NOMO-1 treated with DMSO at 0.1 percent for 48 hours (cell line): Measurements from ENCODE around the gene DAAM2.

Experiments
- DNase-seq: peaks from one replicate; lab custom pipeline; 2025; ENCODE audit not compliant: unreplicated experiment; lab: John Stamatoyannopoulos, UW

DAAM2 gene

GRCh38 chr6:39907871-39908575 lies 115.8 kb downstream of the DAAM2 start:
- no peak for DNase-seq

GRCh38 chr6:39908838-39909583 lies 116.8 kb downstream of the DAAM2 start:
- DNase-seq = no peak

GRCh38 chr6:39909701-39910100 lies 117.5 kb downstream of the DAAM2 start:
- no peak for DNase-seq

- DNase-seq = no peak
Measured at GRCh38 chr6:39910164-39910563, 118.0 kb downstream of the DAAM2 start.

GRCh38 chr6:39910744-39911143 lies 118.6 kb downstream of the DAAM2 start:
- no peak for DNase-seq

GRCh38 chr6:39911513-39912125 lies 119.4 kb downstream of the DAAM2 start:
- no peak for DNase-seq

GRCh38 chr6:39912446-39912845 lies 120.3 kb downstream of the DAAM2 start:
- no peak for DNase-seq

- no peak for DNase-seq
Measured at GRCh38 chr6:39913391-39913916, 121.3 kb downstream of the DAAM2 start.

- DNase-seq = no peak
Measured at GRCh38 chr6:39914239-39914638, 122.1 kb downstream of the DAAM2 start.

- no peak for DNase-seq
Measured at GRCh38 chr6:39915866-39916265, 123.7 kb downstream of the DAAM2 start.

GRCh38 chr6:39917329-39917728 lies 125.2 kb downstream of the DAAM2 start:
- no peak for DNase-seq

GRCh38 chr6:39917981-39918380 lies 125.8 kb downstream of the DAAM2 start:
- DNase-seq = no peak

- no peak for DNase-seq
Measured at GRCh38 chr6:39918831-39919230, 126.7 kb downstream of the DAAM2 start.

GRCh38 chr6:39920157-39920556 lies 128.0 kb downstream of the DAAM2 start:
- DNase-seq = no peak

- no peak for DNase-seq
Measured at GRCh38 chr6:39922821-39923220, 130.6 kb downstream of the DAAM2 start.

GRCh38 chr6:39923394-39923793 lies 131.2 kb downstream of the DAAM2 start:
- DNase-seq = no peak

- no peak for DNase-seq
Measured at GRCh38 chr6:39923861-39924260, 131.7 kb downstream of the DAAM2 start.

GRCh38 chr6:39924283-39924682 lies 132.1 kb downstream of the DAAM2 start:
- DNase-seq = no peak

GRCh38 chr6:39925191-39925930 lies 133.2 kb downstream of the DAAM2 start:
- no peak for DNase-seq

- DNase-seq = no peak
Measured at GRCh38 chr6:39925931-39926290, 133.7 kb downstream of the DAAM2 start.

- DNase-seq = no peak
Measured at GRCh38 chr6:39926668-39927067, 134.5 kb downstream of the DAAM2 start.
